Measurements from ENCODE around the gene SLC39A11. TPM values are rescaled to one million over a fixed set of nuclear protein-coding genes. Genes with fewer than 3 reads are reported as not detected.

The SLC39A11 gene
- total and polyA plus RNA-seq, 2 of the 13 experiments (the other 11 are each of a cell fraction or from before 2014, with no cell fraction given), result 17.2 to 31.5 TPM

DNA sequence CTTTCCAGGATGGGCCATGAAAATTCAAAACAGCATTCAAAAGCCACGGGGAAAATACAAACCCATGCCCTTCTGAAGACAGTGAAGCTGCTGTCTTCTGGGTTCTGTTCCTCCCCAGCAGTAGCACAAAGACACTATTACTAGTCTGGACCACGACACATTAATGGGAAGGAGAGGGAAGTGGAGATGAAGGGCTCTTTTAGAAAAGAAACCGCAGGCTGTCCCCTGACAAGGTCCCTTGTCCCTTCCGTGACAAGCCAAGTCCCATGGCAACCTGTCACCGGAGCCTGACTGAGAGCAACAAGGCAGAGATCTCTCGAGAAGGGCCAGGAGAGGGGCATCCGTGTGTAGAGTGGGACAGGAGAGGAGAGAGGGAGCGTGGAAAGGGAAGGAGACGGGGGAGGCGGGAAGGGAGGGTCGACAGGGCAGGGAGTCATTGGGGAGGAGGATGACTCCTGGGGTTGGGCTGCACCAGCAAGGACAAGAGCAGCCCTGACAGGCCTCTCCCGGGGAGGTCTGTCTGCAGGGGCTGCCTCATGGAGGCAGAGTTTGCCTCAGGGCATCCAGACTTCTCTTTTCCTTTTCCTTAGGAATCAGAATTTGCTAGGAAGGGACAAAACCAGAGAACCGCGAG, 436.2 kb downstream of the SLC39A11 start (continued):
- TF ChIP-seq, protein P1, sequence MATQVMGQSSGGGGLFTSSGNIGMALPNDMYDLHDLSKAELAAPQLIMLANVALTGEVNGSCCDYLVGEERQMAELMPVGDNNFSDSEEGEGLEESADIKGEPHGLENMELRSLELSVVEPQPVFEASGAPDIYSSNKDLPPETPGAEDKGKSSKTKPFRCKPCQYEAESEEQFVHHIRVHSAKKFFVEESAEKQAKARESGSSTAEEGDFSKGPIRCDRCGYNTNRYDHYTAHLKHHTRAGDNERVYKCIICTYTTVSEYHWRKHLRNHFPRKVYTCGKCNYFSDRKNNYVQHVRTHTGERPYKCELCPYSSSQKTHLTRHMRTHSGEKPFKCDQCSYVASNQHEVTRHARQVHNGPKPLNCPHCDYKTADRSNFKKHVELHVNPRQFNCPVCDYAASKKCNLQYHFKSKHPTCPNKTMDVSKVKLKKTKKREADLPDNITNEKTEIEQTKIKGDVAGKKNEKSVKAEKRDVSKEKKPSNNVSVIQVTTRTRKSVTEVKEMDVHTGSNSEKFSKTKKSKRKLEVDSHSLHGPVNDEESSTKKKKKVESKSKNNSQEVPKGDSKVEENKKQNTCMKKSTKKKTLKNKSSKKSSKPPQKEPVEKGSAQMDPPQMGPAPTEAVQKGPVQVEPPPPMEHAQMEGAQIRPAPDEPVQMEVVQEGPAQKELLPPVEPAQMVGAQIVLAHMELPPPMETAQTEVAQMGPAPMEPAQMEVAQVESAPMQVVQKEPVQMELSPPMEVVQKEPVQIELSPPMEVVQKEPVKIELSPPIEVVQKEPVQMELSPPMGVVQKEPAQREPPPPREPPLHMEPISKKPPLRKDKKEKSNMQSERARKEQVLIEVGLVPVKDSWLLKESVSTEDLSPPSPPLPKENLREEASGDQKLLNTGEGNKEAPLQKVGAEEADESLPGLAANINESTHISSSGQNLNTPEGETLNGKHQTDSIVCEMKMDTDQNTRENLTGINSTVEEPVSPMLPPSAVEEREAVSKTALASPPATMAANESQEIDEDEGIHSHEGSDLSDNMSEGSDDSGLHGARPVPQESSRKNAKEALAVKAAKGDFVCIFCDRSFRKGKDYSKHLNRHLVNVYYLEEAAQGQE (IDR thresholded peaks at IDR 0.05; ENCODE audit: borderline replicate concordance in 1 of 2, low read depth in 1 of 2, low read length in 2 of 2), result no peak

DNA sequence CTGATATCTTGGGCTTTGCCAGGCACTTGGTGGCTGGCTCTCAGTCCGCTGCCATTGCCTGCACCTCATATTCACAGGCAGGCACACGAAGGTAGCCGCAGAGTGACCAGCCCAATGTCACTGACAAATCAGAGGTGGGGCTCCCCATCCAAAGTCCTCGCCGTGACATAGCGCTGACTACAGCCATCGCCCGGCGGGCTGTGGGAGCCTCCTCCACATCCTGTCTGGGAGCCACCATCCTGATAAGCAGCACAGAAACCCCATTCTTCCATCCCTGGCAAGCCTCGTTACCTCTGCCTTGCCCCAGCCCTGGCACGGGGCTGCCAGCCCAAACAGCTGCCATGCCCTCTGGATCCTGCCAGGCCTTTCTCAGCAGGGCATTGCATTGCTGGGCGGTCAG, 437.8 kb downstream of the SLC39A11 start:
- POLR2A ChIA-PET, result interaction anchor here (1.6 to 1.7 kb wide), 2 partner anchors 29 to 63 kb away, joined by 4 to 7 read pairs; no protein-coding TSS in a partner anchor
- no peak overlapping the region for H2AFZ ChIP-seq (ENCODE audit: low read length)
- H3K36me3 ChIP-seq (replicated peaks in 1 of 2; ENCODE audit: control insufficient read depth in 1 of 2, insufficient read depth in 2 of 2, low read length in 2 of 2), result no peaks in the 10 kb centered on the region
- FAIRE-seq, result no peak
- intact Hi-C loops (cut with micrococcal nuclease; ENCODE audit: unreplicated experiment) (loop anchor here (2.0 kb wide), 1 partner anchor 22 kb away; no protein-coding TSS in a partner anchor), in situ Hi-C loops (cut with HindIII; ENCODE audit: extremely low pct_ligation_motif_present, low pct_unique_long_range_greater_than_20kb) (loop anchor here (5.0 kb wide), 1 partner anchor 92 kb away; no protein-coding TSS in a partner anchor)
- peak; percentile 37 for DNase-seq (ENCODE audit: low spot score)
- peak overlapping the region; percentile 1; the same call in 1 of the 2 replicates for H3K4me2 ChIP-seq (ENCODE audit: low read depth, low read length)
- H3K4me3 ChIP-seq (replicated peaks in 1 of 3; ENCODE audit: insufficient read depth in 1 of 3, low read depth in 2 of 3, low read length in 3 of 3), result no peak overlapping the region
- H3K27me3 ChIP-seq (ENCODE audit: control insufficient read depth in 1 of 2, insufficient read depth in 2 of 2, low read length in 2 of 2), result no peaks in the 10 kb centered on the region
- WGBS (ENCODE audit: low lambda C conversion rate), result 61% methylated on average over 10 of the region's 12 CpGs
- BruUV-seq (replicated peaks), result no TSS peak
- H3K4me1 ChIP-seq (ENCODE audit: insufficient read depth, low read length), result peaks cover 26% of the 10 kb centered on the region
- no peak overlapping the region for H3K9ac ChIP-seq (ENCODE audit: insufficient read depth, low read depth, low read length)
- no peaks in the 10 kb centered on the region for H4K20me1 ChIP-seq (ENCODE audit: insufficient read depth, low read length)
- no peaks in the 10 kb centered on the region for H3K79me2 ChIP-seq (ENCODE audit: insufficient read depth, low read length)
- CTCF ChIA-PET (ENCODE audit: low intra/inter-chr PET ratio, low total read pairs), result no interaction called here
- no peak overlapping the region for H3K27ac ChIP-seq (ENCODE audit: extremely low read length, insufficient read depth, low read length)
- peak; percentile 65 for ATAC-seq
- no peaks in the 10 kb centered on the region for H3K9me3 ChIP-seq (ENCODE audit: low read length)
- peak; percentile 100 for TF ChIP-seq HNRNPL (IDR thresholded peaks at IDR 0.05; ENCODE audit: low read depth, low read length)
- no peak for TF ChIP-seq XBP1 (CRISPR knock-in tag; IDR thresholded peaks at IDR 0.05)
- no peak for TF ChIP-seq RCOR2 (CRISPR knock-in tag; IDR thresholded peaks at IDR 0.05)
- TF ChIP-seq, protein P2, sequence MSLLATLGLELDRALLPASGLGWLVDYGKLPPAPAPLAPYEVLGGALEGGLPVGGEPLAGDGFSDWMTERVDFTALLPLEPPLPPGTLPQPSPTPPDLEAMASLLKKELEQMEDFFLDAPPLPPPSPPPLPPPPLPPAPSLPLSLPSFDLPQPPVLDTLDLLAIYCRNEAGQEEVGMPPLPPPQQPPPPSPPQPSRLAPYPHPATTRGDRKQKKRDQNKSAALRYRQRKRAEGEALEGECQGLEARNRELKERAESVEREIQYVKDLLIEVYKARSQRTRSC (CRISPR knock-in tag; IDR thresholded peaks at IDR 0.05; ENCODE audit: low read depth), result no peak
- no peak for TF ChIP-seq KLF11 (CRISPR knock-in tag; IDR thresholded peaks at IDR 0.05)
- TF ChIP-seq, protein P3, sequence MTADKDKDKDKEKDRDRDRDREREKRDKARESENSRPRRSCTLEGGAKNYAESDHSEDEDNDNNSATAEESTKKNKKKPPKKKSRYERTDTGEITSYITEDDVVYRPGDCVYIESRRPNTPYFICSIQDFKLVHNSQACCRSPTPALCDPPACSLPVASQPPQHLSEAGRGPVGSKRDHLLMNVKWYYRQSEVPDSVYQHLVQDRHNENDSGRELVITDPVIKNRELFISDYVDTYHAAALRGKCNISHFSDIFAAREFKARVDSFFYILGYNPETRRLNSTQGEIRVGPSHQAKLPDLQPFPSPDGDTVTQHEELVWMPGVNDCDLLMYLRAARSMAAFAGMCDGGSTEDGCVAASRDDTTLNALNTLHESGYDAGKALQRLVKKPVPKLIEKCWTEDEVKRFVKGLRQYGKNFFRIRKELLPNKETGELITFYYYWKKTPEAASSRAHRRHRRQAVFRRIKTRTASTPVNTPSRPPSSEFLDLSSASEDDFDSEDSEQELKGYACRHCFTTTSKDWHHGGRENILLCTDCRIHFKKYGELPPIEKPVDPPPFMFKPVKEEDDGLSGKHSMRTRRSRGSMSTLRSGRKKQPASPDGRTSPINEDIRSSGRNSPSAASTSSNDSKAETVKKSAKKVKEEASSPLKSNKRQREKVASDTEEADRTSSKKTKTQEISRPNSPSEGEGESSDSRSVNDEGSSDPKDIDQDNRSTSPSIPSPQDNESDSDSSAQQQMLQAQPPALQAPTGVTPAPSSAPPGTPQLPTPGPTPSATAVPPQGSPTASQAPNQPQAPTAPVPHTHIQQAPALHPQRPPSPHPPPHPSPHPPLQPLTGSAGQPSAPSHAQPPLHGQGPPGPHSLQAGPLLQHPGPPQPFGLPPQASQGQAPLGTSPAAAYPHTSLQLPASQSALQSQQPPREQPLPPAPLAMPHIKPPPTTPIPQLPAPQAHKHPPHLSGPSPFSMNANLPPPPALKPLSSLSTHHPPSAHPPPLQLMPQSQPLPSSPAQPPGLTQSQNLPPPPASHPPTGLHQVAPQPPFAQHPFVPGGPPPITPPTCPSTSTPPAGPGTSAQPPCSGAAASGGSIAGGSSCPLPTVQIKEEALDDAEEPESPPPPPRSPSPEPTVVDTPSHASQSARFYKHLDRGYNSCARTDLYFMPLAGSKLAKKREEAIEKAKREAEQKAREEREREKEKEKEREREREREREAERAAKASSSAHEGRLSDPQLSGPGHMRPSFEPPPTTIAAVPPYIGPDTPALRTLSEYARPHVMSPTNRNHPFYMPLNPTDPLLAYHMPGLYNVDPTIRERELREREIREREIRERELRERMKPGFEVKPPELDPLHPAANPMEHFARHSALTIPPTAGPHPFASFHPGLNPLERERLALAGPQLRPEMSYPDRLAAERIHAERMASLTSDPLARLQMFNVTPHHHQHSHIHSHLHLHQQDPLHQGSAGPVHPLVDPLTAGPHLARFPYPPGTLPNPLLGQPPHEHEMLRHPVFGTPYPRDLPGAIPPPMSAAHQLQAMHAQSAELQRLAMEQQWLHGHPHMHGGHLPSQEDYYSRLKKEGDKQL (CRISPR knock-in tag; IDR thresholded peaks at IDR 0.05; ENCODE audit: low read depth), result no peak
- peak; percentile 62; the same call in 1 of the 2 replicates for TF ChIP-seq HIC2 (CRISPR knock-in tag; IDR thresholded peaks at IDR 0.05; ENCODE audit: low read depth)
- peak; percentile 50; the same call in 1 of the 2 replicates for TF ChIP-seq ETV5 (CRISPR knock-in tag; IDR thresholded peaks at IDR 0.05; ENCODE audit: borderline replicate concordance)
- peak; percentile 54 for TF ChIP-seq HNF4A (CRISPR knock-in tag; IDR thresholded peaks at IDR 0.05)

Data from HepG2 (cell line).